Measurements from ENCODE around the gene KRT72. TPM values are rescaled to one million over a fixed set of nuclear protein-coding genes. Genes with fewer than 3 reads are reported as not detected.

Gene KRT72
- total RNA-seq, 6 donors from 2014 or later = 0.11 to 0.37 TPM; not detected in 4

GRCh38 chr12:52607314-52607713 lies 6.1 kb upstream of the KRT72 start:
- H3K9me3 ChIP-seq = no peaks in the 10 kb centered on the region
- TF ChIP-seq, protein P1, sequence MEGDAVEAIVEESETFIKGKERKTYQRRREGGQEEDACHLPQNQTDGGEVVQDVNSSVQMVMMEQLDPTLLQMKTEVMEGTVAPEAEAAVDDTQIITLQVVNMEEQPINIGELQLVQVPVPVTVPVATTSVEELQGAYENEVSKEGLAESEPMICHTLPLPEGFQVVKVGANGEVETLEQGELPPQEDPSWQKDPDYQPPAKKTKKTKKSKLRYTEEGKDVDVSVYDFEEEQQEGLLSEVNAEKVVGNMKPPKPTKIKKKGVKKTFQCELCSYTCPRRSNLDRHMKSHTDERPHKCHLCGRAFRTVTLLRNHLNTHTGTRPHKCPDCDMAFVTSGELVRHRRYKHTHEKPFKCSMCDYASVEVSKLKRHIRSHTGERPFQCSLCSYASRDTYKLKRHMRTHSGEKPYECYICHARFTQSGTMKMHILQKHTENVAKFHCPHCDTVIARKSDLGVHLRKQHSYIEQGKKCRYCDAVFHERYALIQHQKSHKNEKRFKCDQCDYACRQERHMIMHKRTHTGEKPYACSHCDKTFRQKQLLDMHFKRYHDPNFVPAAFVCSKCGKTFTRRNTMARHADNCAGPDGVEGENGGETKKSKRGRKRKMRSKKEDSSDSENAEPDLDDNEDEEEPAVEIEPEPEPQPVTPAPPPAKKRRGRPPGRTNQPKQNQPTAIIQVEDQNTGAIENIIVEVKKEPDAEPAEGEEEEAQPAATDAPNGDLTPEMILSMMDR (IDR thresholded peaks at IDR 0.05) = no peak
- TF ChIP-seq POLR2AphosphoS5 (IDR thresholded peaks at IDR 0.05) (no peak), EP300 (IDR thresholded peaks at IDR 0.05) (no peak), POLR2A (IDR thresholded peaks at IDR 0.05) (no peak)
- H3K4me3 ChIP-seq = no peak overlapping the region
- DNase-seq (no peak), ATAC-seq (ENCODE audit: low FRiP score in 2 of 2) (no peak)
- H3K27ac ChIP-seq = no peak overlapping the region
- no peaks in the 10 kb centered on the region for H3K36me3 ChIP-seq
- 50 to 87% methylated on average over 1 of the region's 1 CpG for WGBS, 2 donors
- no peaks in the 10 kb centered on the region for H3K4me1 ChIP-seq
- H3K27me3 ChIP-seq = no peaks in the 10 kb centered on the region

- DNase-seq = no peak
- Histone ChIP-seq H3K4me3 (no peak overlapping the region), H3K36me3 (no peaks in the 10 kb centered on the region), H3K27ac (no peak overlapping the region), H3K9me3 (no peaks in the 10 kb centered on the region), H3K27me3 (peaks cover 0 to under 1% (median 0%) of the 10 kb centered on the region in 4 donors), H3K4me1 (no peaks in the 10 kb centered on the region)
- TF ChIP-seq, protein P1 (IDR thresholded peaks at IDR 0.05) = no peak
- 79 to 84% methylated on average over 7 of the region's 7 CpGs for WGBS, 2 donors
- ATAC-seq (ENCODE audit: low FRiP score in 2 of 2) = no peak
These were observed 5.4 kb upstream of the KRT72 start for GRCh38 chr12:52606581-52607218.

DNA sequence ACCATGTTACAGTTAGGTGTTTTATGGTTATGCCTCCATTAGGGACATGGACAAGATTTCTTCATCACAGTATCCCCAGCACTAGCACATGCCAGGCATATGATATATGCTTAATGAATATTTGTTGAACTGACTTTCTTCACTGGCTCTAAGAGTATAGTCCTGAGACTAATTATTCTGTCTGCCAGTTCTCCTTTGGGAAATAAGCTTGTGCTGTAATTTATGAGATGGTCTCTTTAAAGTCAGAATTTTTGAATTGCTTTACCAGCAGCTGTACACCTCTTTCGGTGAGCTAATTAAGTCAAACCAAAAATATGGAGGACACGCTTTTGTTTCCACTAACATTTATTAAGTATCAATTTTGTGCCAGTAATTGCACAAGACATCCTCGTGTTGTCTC lies 4.8 kb upstream of the KRT72 start:
- TF ChIP-seq, protein P1 (IDR thresholded peaks at IDR 0.05) = no peak
- TF ChIP-seq EP300 (IDR thresholded peaks at IDR 0.05) = no peak
- TF ChIP-seq POLR2AphosphoS5 (IDR thresholded peaks at IDR 0.05) = no peak
- TF ChIP-seq POLR2A (IDR thresholded peaks at IDR 0.05) = no peak
- Histone ChIP-seq H3K4me1 (no peaks in the 10 kb centered on the region), H3K9me3 (no peaks in the 10 kb centered on the region), H3K4me3 (no peak overlapping the region), H3K27me3 (peaks cover 0 to 6% (median 2%) of the 10 kb centered on the region in 4 donors), H3K36me3 (no peaks in the 10 kb centered on the region), H3K27ac (no peak overlapping the region)
- ATAC-seq (ENCODE audit: low FRiP score in 2 of 2) = no peak
- DNase-seq = no peak
- 56 to 61% methylated on average over 3 of the region's 3 CpGs for WGBS, 2 donors

DNA sequence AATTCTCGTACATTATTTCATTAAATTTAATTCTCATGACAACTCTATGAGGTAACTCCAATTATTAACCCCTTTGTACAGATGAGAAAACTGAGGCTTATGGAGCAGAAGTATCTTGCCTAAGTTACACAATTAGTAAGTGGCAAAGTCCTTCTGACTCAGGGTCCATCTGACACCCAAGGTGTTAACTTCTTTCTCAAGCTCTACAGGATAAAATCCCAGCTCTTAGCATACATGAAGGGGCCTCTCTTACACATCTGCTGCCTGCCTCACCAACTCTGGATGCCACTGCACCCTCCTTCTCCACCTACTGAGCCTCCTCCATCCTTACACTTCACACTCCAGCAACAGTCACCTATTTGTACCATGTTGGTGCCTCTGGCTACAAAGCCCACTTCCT lies 4.3 kb upstream of the KRT72 start:
- no peaks in the 10 kb centered on the region for H3K9me3 ChIP-seq
- TF ChIP-seq EP300 (IDR thresholded peaks at IDR 0.05) = no peak
- peaks cover 0 to 11% (median 5%) of the 10 kb centered on the region in 4 donors for H3K27me3 ChIP-seq
- no peak for DNase-seq
- H3K27ac ChIP-seq = no peak overlapping the region
- H3K4me1 ChIP-seq = no peaks in the 10 kb centered on the region
- H3K36me3 ChIP-seq = no peaks in the 10 kb centered on the region
- no peak overlapping the region for H3K4me3 ChIP-seq
- no peak for ATAC-seq (ENCODE audit: low FRiP score in 2 of 2)
- 90% methylated on average over 1 of the region's 1 CpG for WGBS, 2 donors

GRCh38 chr12:52604859-52605258 lies 3.6 kb upstream of the KRT72 start:
- no peak overlapping the region for H3K27ac ChIP-seq
- H3K36me3 ChIP-seq = no peaks in the 10 kb centered on the region
- H3K9me3 ChIP-seq = no peaks in the 10 kb centered on the region
- ATAC-seq (ENCODE audit: low FRiP score in 2 of 2) = no peak
- no peak overlapping the region for H3K4me3 ChIP-seq
- H3K27me3 ChIP-seq = peaks cover 0 to 15% (median 6%) of the 10 kb centered on the region in 4 donors
- H3K4me1 ChIP-seq = no peaks in the 10 kb centered on the region
- DNase-seq = no peak
- TF ChIP-seq POLR2AphosphoS5 (IDR thresholded peaks at IDR 0.05) (no peak), EP300 (IDR thresholded peaks at IDR 0.05) (no peak)
- TF ChIP-seq, protein P1 (IDR thresholded peaks at IDR 0.05) = no peak
